ENCODE data around the gene ABCC10.

- TF ChIP-seq POLR2A (IDR thresholded peaks at IDR 0.05) (no peak), CTCF (IDR thresholded peaks at IDR 0.05) (no peak)
Observed at GRCh38 chr6:43491750-43492661, 64.7 kb downstream of the ABCC10 start.
